Suprapubic skin (tissue), 3 donors: Measurements from ENCODE around the gene CASP5.

ENCODE experiments used
- POLR2A ChIP-seq, 2 donors: fragments of 450-650 bp; IDR thresholded peaks; one replicate each; pipeline ENCODE4 v1.6.1; 2017; ENCODE audit warnings: antibody characterized with exemption in 2 of 2, mild to moderate bottlenecking in 2 of 2, moderate library complexity in 2 of 2
- TF ChIP-seq, protein P1 (sequence below), 2 donors: fragments of 200-600 bp in 1 of 2; fragments of 450-650 bp in 1 of 2; sonication (generic) in 1 of 2; IDR thresholded peaks; one replicate each; pipeline ENCODE4 v1.5.1; 2016 to 2019; ENCODE audit warnings: antibody characterized with exemption in 2 of 2, mild to moderate bottlenecking in 1 of 2, moderate library complexity in 1 of 2

DNA sequence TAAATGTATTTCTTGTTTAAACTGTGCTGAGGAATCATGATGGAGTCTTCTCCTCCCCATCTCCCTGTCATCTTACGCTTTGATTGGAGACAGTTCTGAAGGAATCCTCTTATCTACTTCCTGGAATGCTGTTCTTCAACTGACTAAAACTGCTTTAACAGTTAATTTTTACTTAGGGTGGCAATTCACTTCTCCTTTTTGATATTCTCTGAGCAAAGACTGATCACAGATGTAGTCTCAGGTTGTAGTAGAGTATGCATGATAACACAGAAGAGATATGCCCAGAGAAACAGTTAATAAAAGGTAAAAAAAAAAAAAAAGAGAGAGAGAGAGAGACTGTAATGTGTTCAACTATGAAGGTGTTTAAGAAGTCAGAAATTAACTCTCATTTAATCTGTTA lies 1.4 kb upstream of the CASP5 start:
- TF ChIP-seq POLR2A (IDR thresholded peaks at IDR 0.05), result no peak
- TF ChIP-seq, protein P1, sequence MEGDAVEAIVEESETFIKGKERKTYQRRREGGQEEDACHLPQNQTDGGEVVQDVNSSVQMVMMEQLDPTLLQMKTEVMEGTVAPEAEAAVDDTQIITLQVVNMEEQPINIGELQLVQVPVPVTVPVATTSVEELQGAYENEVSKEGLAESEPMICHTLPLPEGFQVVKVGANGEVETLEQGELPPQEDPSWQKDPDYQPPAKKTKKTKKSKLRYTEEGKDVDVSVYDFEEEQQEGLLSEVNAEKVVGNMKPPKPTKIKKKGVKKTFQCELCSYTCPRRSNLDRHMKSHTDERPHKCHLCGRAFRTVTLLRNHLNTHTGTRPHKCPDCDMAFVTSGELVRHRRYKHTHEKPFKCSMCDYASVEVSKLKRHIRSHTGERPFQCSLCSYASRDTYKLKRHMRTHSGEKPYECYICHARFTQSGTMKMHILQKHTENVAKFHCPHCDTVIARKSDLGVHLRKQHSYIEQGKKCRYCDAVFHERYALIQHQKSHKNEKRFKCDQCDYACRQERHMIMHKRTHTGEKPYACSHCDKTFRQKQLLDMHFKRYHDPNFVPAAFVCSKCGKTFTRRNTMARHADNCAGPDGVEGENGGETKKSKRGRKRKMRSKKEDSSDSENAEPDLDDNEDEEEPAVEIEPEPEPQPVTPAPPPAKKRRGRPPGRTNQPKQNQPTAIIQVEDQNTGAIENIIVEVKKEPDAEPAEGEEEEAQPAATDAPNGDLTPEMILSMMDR (IDR thresholded peaks at IDR 0.05), result no peak
